ENCODE data around the gene CFAP57. TPM values are rescaled to one million over a fixed set of nuclear protein-coding genes. Genes with fewer than 3 reads are reported as not detected.

Gene CFAP57
- total RNA-seq, 1 donor from 2014 or later, result not detected

- H3K27me3 ChIP-seq (ENCODE audit: control insufficient read depth, insufficient read depth, low read length), result no peaks in the 10 kb centered on the region
- peak overlapping the region; percentile 56 for H3K4me3 ChIP-seq (ENCODE audit: low read depth, low read length)
- peaks cover 2% of the 10 kb centered on the region for H3K36me3 ChIP-seq (ENCODE audit: control insufficient read depth, insufficient read depth, low read length)
- FAIRE-seq (peak; percentile 32), DNase-seq (ENCODE audit: low read depth) (no peak)
- TF ChIP-seq, protein P1, sequence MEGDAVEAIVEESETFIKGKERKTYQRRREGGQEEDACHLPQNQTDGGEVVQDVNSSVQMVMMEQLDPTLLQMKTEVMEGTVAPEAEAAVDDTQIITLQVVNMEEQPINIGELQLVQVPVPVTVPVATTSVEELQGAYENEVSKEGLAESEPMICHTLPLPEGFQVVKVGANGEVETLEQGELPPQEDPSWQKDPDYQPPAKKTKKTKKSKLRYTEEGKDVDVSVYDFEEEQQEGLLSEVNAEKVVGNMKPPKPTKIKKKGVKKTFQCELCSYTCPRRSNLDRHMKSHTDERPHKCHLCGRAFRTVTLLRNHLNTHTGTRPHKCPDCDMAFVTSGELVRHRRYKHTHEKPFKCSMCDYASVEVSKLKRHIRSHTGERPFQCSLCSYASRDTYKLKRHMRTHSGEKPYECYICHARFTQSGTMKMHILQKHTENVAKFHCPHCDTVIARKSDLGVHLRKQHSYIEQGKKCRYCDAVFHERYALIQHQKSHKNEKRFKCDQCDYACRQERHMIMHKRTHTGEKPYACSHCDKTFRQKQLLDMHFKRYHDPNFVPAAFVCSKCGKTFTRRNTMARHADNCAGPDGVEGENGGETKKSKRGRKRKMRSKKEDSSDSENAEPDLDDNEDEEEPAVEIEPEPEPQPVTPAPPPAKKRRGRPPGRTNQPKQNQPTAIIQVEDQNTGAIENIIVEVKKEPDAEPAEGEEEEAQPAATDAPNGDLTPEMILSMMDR (IDR thresholded peaks at IDR 0.05; ENCODE audit: insufficient read depth, low read length, severe bottlenecking), result no peak
Observed at GRCh38 chr1:43284546-43285110, 112.5 kb downstream of the CFAP57 start.

DNA sequence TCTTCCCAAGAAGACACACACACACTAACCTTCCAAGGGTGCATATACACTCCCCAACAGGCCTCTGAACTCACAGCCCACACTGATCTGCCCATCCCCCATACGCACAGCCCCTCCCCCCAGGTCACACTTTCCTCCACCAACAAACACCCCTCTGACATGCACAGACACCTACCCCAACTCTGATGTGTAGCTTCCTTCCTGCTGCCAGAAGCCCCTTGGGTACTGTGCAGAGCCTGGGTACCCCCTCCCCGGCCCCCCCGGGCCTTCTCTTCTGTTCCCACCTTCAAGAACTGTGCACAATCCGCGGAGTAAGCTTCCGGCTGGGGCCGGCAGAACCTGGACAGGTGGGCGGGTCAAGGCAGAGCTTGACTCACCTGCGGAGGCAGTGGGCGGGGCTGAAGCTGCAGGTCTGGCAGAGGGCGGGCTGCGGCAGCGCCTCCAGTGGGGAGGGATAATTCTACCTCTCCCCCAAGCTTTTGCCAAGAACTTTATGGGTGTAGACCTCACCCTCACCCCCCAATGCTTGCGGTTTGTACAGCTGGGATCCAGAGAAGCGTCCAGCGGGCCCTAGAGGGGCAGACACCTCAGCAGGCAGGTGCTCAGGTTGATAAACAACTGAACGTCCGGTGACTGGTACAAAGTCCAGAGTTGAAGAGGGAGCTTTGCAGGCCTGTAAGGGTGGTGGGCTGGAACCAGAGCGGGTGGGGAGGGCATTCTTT, 113.3 kb downstream of the CFAP57 start, which contains the start of gene C1orf210:
C1orf210 (minus strand) TSS at position 313 of the 722 bp plus-strand sequence. CDS start 2,311 bp downstream, outside the sequence.
- TF ChIP-seq, protein P1 (IDR thresholded peaks at IDR 0.05; ENCODE audit: insufficient read depth, low read length, severe bottlenecking), result peak; percentile 77
- H3K36me3 ChIP-seq (ENCODE audit: control insufficient read depth, insufficient read depth, low read length), result peaks cover 2% of the 10 kb centered on the region
- FAIRE-seq (no peak), DNase-seq (ENCODE audit: low read depth) (peak; percentile 85)
- H3K27me3 ChIP-seq (ENCODE audit: control insufficient read depth, insufficient read depth, low read length), result no peaks in the 10 kb centered on the region
- H3K4me3 ChIP-seq (ENCODE audit: low read depth, low read length), result peak within 1 kb of the TSS; percentile 56

- FAIRE-seq, result no peak
- DNase-seq (ENCODE audit: low read depth), result no peak
- peaks cover 2% of the 10 kb centered on the region for H3K36me3 ChIP-seq (ENCODE audit: control insufficient read depth, insufficient read depth, low read length)
- TF ChIP-seq, protein P1 (IDR thresholded peaks at IDR 0.05; ENCODE audit: insufficient read depth, low read length, severe bottlenecking), result no peak
- no peak overlapping the region for H3K4me3 ChIP-seq (ENCODE audit: low read depth, low read length)
- no peaks in the 10 kb centered on the region for H3K27me3 ChIP-seq (ENCODE audit: control insufficient read depth, insufficient read depth, low read length)
Observed at GRCh38 chr1:43286115-43286514, 114.0 kb downstream of the CFAP57 start.

DNA sequence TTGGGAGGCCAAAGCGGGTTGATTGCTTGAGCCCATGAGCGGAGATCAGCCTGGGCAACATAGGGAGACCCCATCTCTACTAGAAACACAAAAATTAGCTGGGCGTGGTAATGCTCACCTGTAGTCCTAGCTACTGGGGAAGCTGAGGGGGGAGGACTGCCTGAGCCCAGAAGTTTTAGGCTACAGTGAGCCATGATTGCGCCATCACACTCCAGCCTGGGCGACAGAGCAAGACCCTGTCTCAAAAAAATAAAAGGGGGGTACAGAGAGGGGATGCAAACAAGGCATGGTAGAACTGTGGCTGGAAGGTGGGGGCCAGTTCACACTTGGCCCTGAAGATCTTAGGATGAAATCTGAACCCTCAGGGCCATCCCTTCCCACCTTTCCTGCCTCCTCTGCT, 114.4 kb downstream of the CFAP57 start:
- H3K4me3 ChIP-seq (ENCODE audit: low read depth, low read length), result no peak overlapping the region
- TF ChIP-seq, protein P1 (IDR thresholded peaks at IDR 0.05; ENCODE audit: insufficient read depth, low read length, severe bottlenecking), result no peak
- H3K27me3 ChIP-seq (ENCODE audit: control insufficient read depth, insufficient read depth, low read length), result no peaks in the 10 kb centered on the region
- H3K36me3 ChIP-seq (ENCODE audit: control insufficient read depth, insufficient read depth, low read length), result peaks cover 2% of the 10 kb centered on the region
- FAIRE-seq, result no peak
- no peak for DNase-seq (ENCODE audit: low read depth)

DNA sequence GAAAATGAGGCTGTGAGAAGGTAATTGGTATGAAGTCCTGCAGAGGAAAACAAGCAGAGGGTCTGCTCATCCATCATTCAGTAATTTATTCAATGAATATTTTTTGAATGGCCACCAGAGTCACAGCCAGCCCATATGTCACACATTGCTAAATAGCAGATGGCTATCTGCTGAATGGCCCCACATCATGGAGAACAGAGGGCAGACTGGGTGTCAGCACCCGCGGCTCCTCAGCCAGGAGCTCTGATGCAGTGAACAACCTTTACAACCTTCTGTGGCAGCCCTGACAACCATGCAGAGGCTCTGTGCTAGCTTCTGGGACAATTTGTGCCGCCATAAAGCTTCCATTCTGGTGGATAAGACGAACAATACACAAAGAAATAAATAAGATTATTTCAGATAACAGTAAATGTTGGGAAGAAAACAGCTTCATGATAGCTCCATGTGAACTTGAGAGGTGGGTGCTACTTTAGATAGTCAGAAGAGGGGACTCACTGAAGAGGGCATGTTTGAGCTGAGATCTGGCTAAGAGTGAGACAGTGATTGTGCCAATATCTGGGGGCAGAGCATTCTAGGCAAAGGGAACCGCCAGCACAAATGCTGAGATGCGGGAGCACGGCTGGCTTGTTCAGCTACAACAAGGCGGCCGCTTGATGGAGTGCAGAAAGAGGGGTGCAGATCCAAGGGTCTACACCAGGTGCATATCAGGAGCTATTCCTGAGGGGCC, 116.1 kb downstream of the CFAP57 start:
- DNase-seq (ENCODE audit: low read depth) (no peak), FAIRE-seq (no peak)
- no peak overlapping the region for H3K4me3 ChIP-seq (ENCODE audit: low read depth, low read length)
- TF ChIP-seq, protein P1 (IDR thresholded peaks at IDR 0.05; ENCODE audit: insufficient read depth, low read length, severe bottlenecking), result no peak
- H3K36me3 ChIP-seq (ENCODE audit: control insufficient read depth, insufficient read depth, low read length), result no peaks in the 10 kb centered on the region
- no peaks in the 10 kb centered on the region for H3K27me3 ChIP-seq (ENCODE audit: control insufficient read depth, insufficient read depth, low read length)

Measured in bronchial epithelial cell (primary cell).